Coronary artery (tissue), 2 donors: ENCODE data around the gene SLC18B1.

ENCODE experiments used
- DNase-seq: peaks from one replicate; pipeline ENCODE4 v3.0.0-alpha.2; 2017; ENCODE audit warnings: low spot score
- H3K27ac ChIP-seq, 2 donors: fragments of 200-600 bp; sonication (generic); one replicate each; pipeline ENCODE4 v1.5.1; 2016 to 2019
- H3K4me3 ChIP-seq: fragments of 200-600 bp; sonication (generic); 2 replicates; pipeline ENCODE4 v1.5.1; 2016; ENCODE audit warnings: mild to moderate bottlenecking, moderate library complexity
- TF ChIP-seq, protein P1 (sequence below): fragments of 200-600 bp; sonication (generic); IDR thresholded peaks from one replicate; pipeline ENCODE4 v1.5.1; 2019; ENCODE audit warnings: antibody characterized with exemption

The SLC18B1 gene

DNA sequence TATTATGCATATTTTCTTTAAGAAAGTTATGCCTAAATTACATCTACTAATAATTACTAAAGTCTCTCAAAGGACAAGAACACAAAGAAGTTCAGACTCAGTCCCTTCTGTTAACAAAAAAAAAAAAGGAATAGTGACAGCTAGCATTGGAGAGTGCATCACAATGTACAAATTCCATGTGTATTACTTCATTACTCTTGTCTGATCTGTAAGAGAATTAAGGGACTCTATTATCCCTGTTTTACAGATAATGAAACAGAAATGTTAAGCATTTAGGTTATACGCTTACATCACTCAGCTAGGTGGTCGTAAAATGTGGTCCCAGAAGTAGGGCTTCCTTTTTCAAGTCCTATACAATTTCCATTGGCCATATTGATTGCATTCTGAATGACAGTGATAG lies 67.4 kb downstream of the SLC18B1 start:
- H3K4me3 ChIP-seq, result no peak overlapping the region
- DNase-seq, result no peak
- TF ChIP-seq, protein P1, sequence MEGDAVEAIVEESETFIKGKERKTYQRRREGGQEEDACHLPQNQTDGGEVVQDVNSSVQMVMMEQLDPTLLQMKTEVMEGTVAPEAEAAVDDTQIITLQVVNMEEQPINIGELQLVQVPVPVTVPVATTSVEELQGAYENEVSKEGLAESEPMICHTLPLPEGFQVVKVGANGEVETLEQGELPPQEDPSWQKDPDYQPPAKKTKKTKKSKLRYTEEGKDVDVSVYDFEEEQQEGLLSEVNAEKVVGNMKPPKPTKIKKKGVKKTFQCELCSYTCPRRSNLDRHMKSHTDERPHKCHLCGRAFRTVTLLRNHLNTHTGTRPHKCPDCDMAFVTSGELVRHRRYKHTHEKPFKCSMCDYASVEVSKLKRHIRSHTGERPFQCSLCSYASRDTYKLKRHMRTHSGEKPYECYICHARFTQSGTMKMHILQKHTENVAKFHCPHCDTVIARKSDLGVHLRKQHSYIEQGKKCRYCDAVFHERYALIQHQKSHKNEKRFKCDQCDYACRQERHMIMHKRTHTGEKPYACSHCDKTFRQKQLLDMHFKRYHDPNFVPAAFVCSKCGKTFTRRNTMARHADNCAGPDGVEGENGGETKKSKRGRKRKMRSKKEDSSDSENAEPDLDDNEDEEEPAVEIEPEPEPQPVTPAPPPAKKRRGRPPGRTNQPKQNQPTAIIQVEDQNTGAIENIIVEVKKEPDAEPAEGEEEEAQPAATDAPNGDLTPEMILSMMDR, result no peak
- no peak overlapping the region for H3K27ac ChIP-seq

DNA sequence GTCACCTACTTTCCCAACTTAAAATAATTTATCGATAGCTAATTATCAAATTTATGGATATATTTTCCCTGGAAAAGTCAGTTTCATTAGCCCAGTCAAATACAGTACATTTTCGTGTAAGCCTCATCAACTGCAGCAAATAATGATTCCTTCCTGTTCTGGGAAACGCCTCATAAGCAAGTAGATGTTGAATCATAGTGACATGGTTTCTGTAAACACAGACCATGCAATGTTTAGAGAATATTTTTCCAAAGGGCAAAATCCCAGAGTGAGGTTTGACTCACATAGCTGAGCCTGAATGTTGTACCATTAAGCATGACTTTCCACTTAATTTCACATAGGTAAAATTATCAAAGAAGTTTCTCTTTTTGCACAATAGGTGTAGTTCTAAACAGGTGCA lies 67.9 kb downstream of the SLC18B1 start:
- DNase-seq, result no peak
- H3K27ac ChIP-seq, result no peak overlapping the region

DNA sequence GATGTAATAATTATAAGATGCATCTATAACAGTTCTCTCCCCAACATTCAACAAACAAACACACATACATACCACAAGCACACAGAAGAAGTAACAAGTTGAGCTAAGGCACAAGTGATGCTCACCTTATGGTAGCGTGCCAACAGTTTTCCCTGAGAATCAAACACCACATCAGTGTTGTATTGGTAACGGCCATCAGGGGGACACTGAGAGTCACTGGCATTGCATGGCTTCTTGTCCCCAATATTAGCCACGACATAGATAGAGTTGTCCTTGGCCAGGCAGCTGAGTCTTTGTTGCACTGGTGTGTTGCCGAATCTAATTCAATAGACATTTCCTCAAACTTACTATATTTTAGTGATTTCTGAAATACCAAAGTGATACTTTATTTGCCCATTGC lies 69.8 kb downstream of the SLC18B1 start:
- TF ChIP-seq, protein P1, result no peak
- DNase-seq, result no peak
- H3K27ac ChIP-seq, result no peak overlapping the region

More for the DNA sequence above, 67.9 kb downstream of the SLC18B1 start:
- TF ChIP-seq, protein P1, result no peak
- no peak overlapping the region for H3K4me3 ChIP-seq

GRCh38 chr6:132726608-132726975 lies 71.8 kb downstream of the SLC18B1 start:
- TF ChIP-seq, protein P1, result no peak
- Histone ChIP-seq H3K27ac (no peak overlapping the region), H3K4me3 (no peak overlapping the region)
- DNase-seq, result no peak

More for the DNA sequence above, 69.8 kb downstream of the SLC18B1 start:
- no peak overlapping the region for H3K4me3 ChIP-seq

DNA sequence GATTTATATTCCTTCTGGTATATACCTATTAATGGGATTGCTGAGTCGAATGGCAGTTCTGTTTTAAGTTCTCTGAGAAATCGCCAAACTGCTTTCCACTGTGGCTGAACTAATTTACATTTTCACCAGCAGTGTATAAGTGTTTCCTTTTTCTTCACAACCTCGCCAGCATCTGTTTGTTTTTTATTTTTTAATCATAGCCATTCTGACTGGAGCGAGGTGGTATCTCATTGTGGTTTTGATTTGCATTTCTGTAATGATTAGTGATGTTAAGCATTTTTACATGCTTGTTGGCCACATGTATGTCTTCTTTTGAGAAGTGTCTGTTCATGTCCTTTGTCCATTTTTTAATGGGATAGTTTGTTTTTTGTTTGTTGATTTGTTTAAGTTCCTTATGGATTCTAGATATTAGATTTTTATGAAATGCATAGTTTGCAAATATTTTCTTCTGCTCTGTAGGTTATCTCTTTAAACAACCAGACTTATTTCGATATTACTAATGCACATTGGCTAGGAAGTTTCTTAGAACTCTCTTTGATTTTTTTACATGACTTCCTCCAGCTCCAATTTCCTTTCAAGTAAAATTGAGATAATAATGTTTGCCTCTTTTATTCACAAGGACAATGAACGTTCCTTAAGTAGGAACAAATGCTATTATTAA lies 72.4 kb downstream of the SLC18B1 start:
- TF ChIP-seq, protein P1, result no peak
- no peak overlapping the region for H3K4me3 ChIP-seq
- no peak for DNase-seq
- no peak overlapping the region for H3K27ac ChIP-seq

DNA sequence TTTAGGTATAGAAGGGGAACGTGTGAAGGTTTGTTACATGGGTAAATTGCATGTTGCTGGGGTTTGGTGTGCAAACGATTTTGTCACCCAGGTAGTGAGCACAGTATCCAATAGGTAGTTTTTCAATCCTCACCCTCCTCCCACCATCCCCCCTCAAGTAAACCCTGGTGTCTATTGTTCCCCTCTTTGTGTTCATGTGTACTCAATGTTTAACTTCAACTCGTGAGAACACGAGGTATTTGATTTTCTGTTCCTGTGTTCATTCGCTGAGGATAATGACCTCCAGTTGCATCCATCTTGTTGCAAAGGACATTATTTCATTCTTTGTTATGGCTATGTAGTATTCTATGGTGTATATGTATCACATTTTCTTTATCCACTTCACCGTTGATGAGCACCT lies 73.0 kb downstream of the SLC18B1 start:
- no peak for DNase-seq
- Histone ChIP-seq H3K27ac (no peak overlapping the region), H3K4me3 (no peak overlapping the region)
- TF ChIP-seq, protein P1, result no peak

GRCh38 chr6:132719736-132720448 lies 78.5 kb downstream of the SLC18B1 start:
- TF ChIP-seq, protein P1, result no peak
- no peak for DNase-seq
- H3K27ac ChIP-seq, result no peak overlapping the region
- H3K4me3 ChIP-seq, result no peak overlapping the region
